Tibial nerve (tissue), 4 donors: ENCODE results near the gene OR5D16. TPM values are rescaled to one million over a fixed set of nuclear protein-coding genes. Genes with fewer than 3 reads are reported as not detected.

ENCODE experiments used
- DNase-seq, 2 donors: peaks; one replicate each; pipeline ENCODE4 v3.0.0-alpha.2; 2019; ENCODE audit warnings: low spot score in 2 of 2
- H3K27ac ChIP-seq, 4 donors: fragments of 200-600 bp; sonication (generic) in 3 of 4; one replicate each; pipeline ENCODE4 v1.5.1; 2017 to 2019; ENCODE audit warnings: mild to moderate bottlenecking in 1 of 4
- H3K27me3 ChIP-seq, 2 donors: fragments of 200-600 bp; sonication (generic) in 1 of 2; one replicate each; pipeline versions ENCODE4 v1.5.1 to v1.6.0; 2017 to 2019
- H3K36me3 ChIP-seq, 3 donors: fragments of 200-600 bp; sonication (generic); one replicate each; pipeline ENCODE4 v1.5.1; 2018 to 2019
- H3K4me1 ChIP-seq, 4 donors: fragments of 200-600 bp; sonication (generic) in 3 of 4; one replicate each; pipeline ENCODE4 v1.5.1; 2017 to 2019
- H3K4me3 ChIP-seq, 4 donors: fragments of 200-600 bp; sonication (generic) in 3 of 4; one replicate each; pipeline ENCODE4 v1.5.1; 2017 to 2019; ENCODE audit warnings: mild to moderate bottlenecking in 1 of 4, moderate library complexity in 1 of 4
- H3K9me3 ChIP-seq, 4 donors: fragments of 200-600 bp; sonication (generic) in 3 of 4; one replicate each; pipeline ENCODE4 v1.5.1; 2017 to 2019
- EP300 ChIP-seq, 2 donors: sonication (generic); formaldehyde crosslinking; IDR thresholded peaks; one replicate each; pipeline ENCODE4 v1.6.1; 2017; ENCODE audit warnings: antibody characterized with exemption in 2 of 2, mild to moderate bottlenecking in 1 of 2
- POLR2A ChIP-seq, 2 donors: fragments of 450-650 bp; IDR thresholded peaks; one replicate each; pipeline ENCODE4 v1.6.1; 2017; ENCODE audit warnings: antibody characterized with exemption in 2 of 2, mild to moderate bottlenecking in 2 of 2, moderate library complexity in 2 of 2
- WGBS, 2 donors: methylation state at CpG; one replicate each; pipeline ENCODE4 v1.1.5; 2018; 5-methylcytosine and 5-hydroxymethylcytosine counted together
- total RNA-seq, 4 donors: library from RNA; depleted of rRNA; stranded (reverse); fragments of >200 nt; gene quantifications; one replicate each; pipeline ENCODE4 v1.1.0, GENCODE V29; 2016
- TF ChIP-seq, protein P1 (sequence below), 5 experiments: fragments of 200-600 bp in 3 of 5; fragments of 450-650 bp in 2 of 5; sonication (generic) in 3 of 5; IDR thresholded peaks; one replicate each; pipeline ENCODE4 v1.5.1; 2016 to 2019; ENCODE audit warnings: antibody characterized with exemption in 5 of 5, mild to moderate bottlenecking in 3 of 5, moderate library complexity in 2 of 5

Gene OR5D16
- not detected for total RNA-seq

DNA sequence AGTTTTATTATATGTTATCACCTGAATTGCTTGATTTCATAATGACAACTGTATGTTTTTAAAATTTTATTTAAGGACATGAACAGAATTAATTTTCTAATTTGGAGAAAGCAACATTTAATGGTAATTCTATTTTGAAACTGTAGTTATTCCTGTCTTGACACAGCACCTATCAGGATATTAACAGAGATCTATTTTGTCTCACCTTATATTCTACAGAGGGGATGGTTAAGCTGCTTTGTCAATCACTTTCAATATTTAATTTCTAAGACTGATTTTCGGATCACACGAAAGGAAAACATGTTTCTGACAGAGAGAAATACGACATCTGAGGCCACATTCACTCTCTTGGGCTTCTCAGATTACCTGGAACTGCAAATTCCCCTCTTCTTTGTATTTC lies at the start of gene OR5D16:
Gene OR5D16, plus strand, starts transcription at position 301 of the 400 bp plus-strand sequence. Its CDS starts 0 bp downstream, at position 301.
- 30 to 55% methylated on average over 3 of the region's 3 CpGs for WGBS, 2 donors
- Histone ChIP-seq H3K27me3 (no peaks in the 10 kb centered on the region), H3K27ac (no peak within 1 kb of the TSS), H3K9me3 (peaks cover 0 to 17% (median 0%) of the 10 kb centered on the region in 4 donors), H3K4me3 (no peak within 1 kb of the TSS), H3K36me3 (no peaks in the 10 kb centered on the region), H3K4me1 (no peaks in the 10 kb centered on the region)
- DNase-seq = no peak
- no peak for TF ChIP-seq POLR2A (IDR thresholded peaks at IDR 0.05)
- TF ChIP-seq, protein P1, sequence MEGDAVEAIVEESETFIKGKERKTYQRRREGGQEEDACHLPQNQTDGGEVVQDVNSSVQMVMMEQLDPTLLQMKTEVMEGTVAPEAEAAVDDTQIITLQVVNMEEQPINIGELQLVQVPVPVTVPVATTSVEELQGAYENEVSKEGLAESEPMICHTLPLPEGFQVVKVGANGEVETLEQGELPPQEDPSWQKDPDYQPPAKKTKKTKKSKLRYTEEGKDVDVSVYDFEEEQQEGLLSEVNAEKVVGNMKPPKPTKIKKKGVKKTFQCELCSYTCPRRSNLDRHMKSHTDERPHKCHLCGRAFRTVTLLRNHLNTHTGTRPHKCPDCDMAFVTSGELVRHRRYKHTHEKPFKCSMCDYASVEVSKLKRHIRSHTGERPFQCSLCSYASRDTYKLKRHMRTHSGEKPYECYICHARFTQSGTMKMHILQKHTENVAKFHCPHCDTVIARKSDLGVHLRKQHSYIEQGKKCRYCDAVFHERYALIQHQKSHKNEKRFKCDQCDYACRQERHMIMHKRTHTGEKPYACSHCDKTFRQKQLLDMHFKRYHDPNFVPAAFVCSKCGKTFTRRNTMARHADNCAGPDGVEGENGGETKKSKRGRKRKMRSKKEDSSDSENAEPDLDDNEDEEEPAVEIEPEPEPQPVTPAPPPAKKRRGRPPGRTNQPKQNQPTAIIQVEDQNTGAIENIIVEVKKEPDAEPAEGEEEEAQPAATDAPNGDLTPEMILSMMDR (IDR thresholded peaks at IDR 0.05) = no peak
- no peak for TF ChIP-seq EP300 (IDR thresholded peaks at IDR 0.05)

DNA sequence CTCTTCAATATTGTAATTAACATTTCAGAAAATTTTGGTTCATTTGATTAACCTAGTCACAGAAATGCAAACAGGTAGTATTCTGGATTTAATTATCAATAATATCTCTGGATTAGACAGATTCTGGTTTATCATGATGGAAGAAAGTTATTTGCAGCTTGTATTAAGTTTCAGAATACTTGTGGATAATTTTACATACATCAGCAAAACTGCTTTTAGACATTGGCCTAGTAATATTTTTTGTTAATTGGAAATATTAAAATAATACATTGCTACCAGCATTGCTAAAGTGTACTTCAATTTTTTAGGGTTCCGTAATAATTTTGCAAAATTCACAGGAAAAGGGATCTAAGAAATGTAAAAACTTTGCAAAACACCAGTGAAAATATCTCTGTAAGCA lies 46.9 kb upstream of the OR5D16 start:
- H3K27me3 ChIP-seq = no peaks in the 10 kb centered on the region
- 85 to 93% methylated on average over 1 of the region's 1 CpG for WGBS, 2 donors
- H3K27ac ChIP-seq = no peak overlapping the region
- no peaks in the 10 kb centered on the region for H3K36me3 ChIP-seq
- no peak for DNase-seq
- no peaks in the 10 kb centered on the region for H3K4me1 ChIP-seq
- no peak overlapping the region for H3K4me3 ChIP-seq
- TF ChIP-seq, protein P1 (IDR thresholded peaks at IDR 0.05) = no peak
- TF ChIP-seq POLR2A (IDR thresholded peaks at IDR 0.05) = no peak
- no peak for TF ChIP-seq EP300 (IDR thresholded peaks at IDR 0.05)
- H3K9me3 ChIP-seq = no peaks in the 10 kb centered on the region

DNA sequence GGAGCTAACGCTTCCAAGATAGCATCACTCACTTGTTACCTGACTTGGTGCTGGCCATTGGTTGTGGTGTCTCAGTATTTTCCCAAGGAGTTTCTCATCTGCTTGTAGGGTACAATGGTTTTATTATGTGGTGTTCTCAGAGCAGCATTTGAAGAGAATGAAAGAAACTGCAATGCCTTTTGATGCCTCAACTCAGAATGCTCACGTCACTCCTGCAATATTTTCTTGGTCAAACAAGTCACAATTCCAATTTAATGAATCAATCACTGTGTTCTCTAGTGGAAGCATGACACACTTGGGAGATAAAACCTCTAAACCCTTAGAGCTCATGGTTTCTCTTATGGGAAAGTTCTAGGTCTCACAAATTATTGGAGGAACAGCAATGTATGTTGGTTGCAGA lies 45.2 kb upstream of the OR5D16 start:
- WGBS, 2 donors = 41 to 77% methylated on average over 2 of the region's 2 CpGs
- H3K4me1 ChIP-seq = no peaks in the 10 kb centered on the region
- H3K9me3 ChIP-seq = no peaks in the 10 kb centered on the region
- no peaks in the 10 kb centered on the region for H3K27me3 ChIP-seq
- no peak overlapping the region for H3K4me3 ChIP-seq
- no peaks in the 10 kb centered on the region for H3K36me3 ChIP-seq
- H3K27ac ChIP-seq = no peak overlapping the region
- TF ChIP-seq POLR2A (IDR thresholded peaks at IDR 0.05) = no peak
- TF ChIP-seq, protein P1 (IDR thresholded peaks at IDR 0.05) = no peak
- no peak for TF ChIP-seq EP300 (IDR thresholded peaks at IDR 0.05)
- no peak for DNase-seq

GRCh38 chr11:55795256-55795655 lies 43.3 kb upstream of the OR5D16 start, which contains the start of gene OR5D14:
OR5D14 (plus strand) TSS chr11:55795556; CDS start chr11:55795556, 0 bp downstream.
- no peak within 1 kb of the TSS for H3K4me3 ChIP-seq

DNA sequence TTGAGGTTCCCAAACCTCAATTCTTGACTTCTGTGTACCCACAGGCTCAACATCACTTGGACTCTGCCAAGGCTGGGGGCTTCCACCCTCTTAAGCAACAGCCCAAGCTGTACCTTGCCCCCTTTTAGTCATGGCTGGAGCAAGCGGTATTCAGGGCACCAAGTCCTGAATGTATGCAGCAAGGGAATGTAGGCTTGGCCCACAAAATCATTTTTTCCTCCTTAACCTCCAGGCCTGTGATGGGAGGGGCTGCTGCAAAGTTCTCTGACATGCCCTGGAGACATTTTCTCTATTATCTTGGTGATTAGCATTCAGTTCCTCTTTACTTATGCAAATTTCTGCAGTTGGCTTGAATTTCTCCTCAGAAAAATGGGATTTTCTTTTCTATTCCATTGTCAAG lies 32.3 kb upstream of the OR5D16 start:
- H3K9me3 ChIP-seq = peaks cover 0 to 15% (median 0%) of the 10 kb centered on the region in 4 donors
- DNase-seq = no peak
- no peak overlapping the region for H3K4me3 ChIP-seq
- H3K4me1 ChIP-seq = no peaks in the 10 kb centered on the region
- H3K27ac ChIP-seq = no peak overlapping the region
- no peaks in the 10 kb centered on the region for H3K36me3 ChIP-seq
- no peak for TF ChIP-seq POLR2A (IDR thresholded peaks at IDR 0.05)
- no peak for TF ChIP-seq EP300 (IDR thresholded peaks at IDR 0.05)
- TF ChIP-seq, protein P1 (IDR thresholded peaks at IDR 0.05) = no peak
- H3K27me3 ChIP-seq = no peaks in the 10 kb centered on the region
- 80 to 81% methylated on average over 1 of the region's 1 CpG for WGBS, 2 donors

More at GRCh38 chr11:55795256-55795655, 43.3 kb upstream of the OR5D16 start, which contains the start of gene OR5D14:
- no peaks in the 10 kb centered on the region for H3K27me3 ChIP-seq
- no peaks in the 10 kb centered on the region for H3K9me3 ChIP-seq
- H3K36me3 ChIP-seq = no peaks in the 10 kb centered on the region
- TF ChIP-seq EP300 (IDR thresholded peaks at IDR 0.05) (no peak), POLR2A (IDR thresholded peaks at IDR 0.05) (no peak)
- TF ChIP-seq, protein P1 (IDR thresholded peaks at IDR 0.05) = no peak
- DNase-seq = no peak
- H3K4me1 ChIP-seq = no peaks in the 10 kb centered on the region
- no peak within 1 kb of the TSS for H3K27ac ChIP-seq
